ENCODE data around the gene DAB1. TPM values are rescaled to one million over a fixed set of nuclear protein-coding genes. Genes with fewer than 3 reads are reported as not detected.
A peak's percentile ranks its signal among the peaks of the same experiment; 100 is the strongest.

DAB1 gene
- total RNA-seq, 3 donors from 2014 or later, result 0.61 to 2.0 (median 0.92) TPM

DNA sequence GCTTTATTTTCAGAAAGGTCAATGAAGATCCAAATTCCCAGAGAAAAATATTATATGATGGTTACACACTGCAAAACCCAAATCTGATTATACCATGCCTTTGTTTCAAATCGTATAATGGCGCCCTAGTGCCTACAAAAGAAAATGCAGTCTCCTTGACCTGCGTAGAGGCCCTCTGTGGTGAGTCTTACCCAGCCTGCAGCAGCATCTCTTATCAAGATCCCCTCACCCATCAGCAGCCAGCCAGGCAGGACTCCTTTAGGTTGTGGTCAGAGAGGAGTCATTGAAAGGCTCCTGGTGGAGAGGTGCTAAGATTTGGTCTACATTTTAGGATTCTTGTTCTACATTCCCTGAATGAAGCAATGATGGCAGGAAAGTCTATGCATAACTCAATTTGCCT, 23.7 kb upstream of the DAB1 start:
- no peak for ATAC-seq
- Histone ChIP-seq H3K9me3 (no peaks in the 10 kb centered on the region), H3K4me3 (no peak overlapping the region), H3K4me1 (ENCODE audit: low read depth) (no peaks in the 10 kb centered on the region), H3K36me3 (ENCODE audit: low read depth) (no peaks in the 10 kb centered on the region)
- intact Hi-C loops (cut with DNase I, micrococcal nuclease), result no loop called here
- no peak for DNase-seq
- TF ChIP-seq CTCF (IDR thresholded peaks at IDR 0.05), result no peak

- H3K36me3 ChIP-seq (ENCODE audit: low read depth), result no peaks in the 10 kb centered on the region
- no peak for TF ChIP-seq CTCF (IDR thresholded peaks at IDR 0.05)
- H3K9me3 ChIP-seq, result no peaks in the 10 kb centered on the region
- H3K4me3 ChIP-seq, result no peak overlapping the region
- H3K4me1 ChIP-seq (ENCODE audit: low read depth), result no peaks in the 10 kb centered on the region
- ATAC-seq (no peak), DNase-seq (no peak)
- intact Hi-C loops (cut with DNase I, micrococcal nuclease), result no loop called here
These were observed 19.1 kb upstream of the DAB1 start for GRCh38 chr1:57443004-57443403.

DNA sequence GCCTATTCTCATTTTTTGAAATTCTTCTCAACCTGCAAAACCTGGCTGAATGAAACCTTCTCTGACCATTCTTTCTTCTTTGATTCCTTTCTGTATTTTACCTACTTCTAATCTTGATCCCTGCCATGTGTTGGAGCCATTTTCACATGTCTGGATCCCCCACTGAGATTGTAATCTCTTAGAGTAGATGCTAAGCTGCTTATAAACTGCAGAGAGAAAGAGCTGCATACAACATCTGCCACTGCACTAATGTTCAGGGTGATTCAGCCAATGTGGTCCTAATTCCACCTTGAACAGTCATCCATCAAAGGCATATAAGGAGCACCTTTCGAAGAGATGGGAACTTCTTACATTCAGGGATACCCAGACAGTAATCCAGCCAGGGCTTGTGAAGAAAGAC, 16.2 kb upstream of the DAB1 start:
- no peak overlapping the region for H3K4me3 ChIP-seq
- H3K9me3 ChIP-seq, result no peaks in the 10 kb centered on the region
- ATAC-seq (no peak), DNase-seq (no peak)
- TF ChIP-seq CTCF (IDR thresholded peaks at IDR 0.05), result no peak
- H3K36me3 ChIP-seq (ENCODE audit: low read depth), result no peaks in the 10 kb centered on the region
- no peaks in the 10 kb centered on the region for H3K4me1 ChIP-seq (ENCODE audit: low read depth)
- intact Hi-C loops (cut with DNase I, micrococcal nuclease), result no loop called here

- DNase-seq (no peak), ATAC-seq (no peak)
- intact Hi-C loops (cut with DNase I, micrococcal nuclease), result no loop called here
- TF ChIP-seq CTCF (IDR thresholded peaks at IDR 0.05), result no peak
- H3K36me3 ChIP-seq (ENCODE audit: low read depth), result no peaks in the 10 kb centered on the region
- H3K9me3 ChIP-seq, result no peaks in the 10 kb centered on the region
- H3K4me3 ChIP-seq, result no peak overlapping the region
- no peaks in the 10 kb centered on the region for H3K4me1 ChIP-seq (ENCODE audit: low read depth)
These were observed 7.5 kb upstream of the DAB1 start for GRCh38 chr1:57431400-57431799.

DNA sequence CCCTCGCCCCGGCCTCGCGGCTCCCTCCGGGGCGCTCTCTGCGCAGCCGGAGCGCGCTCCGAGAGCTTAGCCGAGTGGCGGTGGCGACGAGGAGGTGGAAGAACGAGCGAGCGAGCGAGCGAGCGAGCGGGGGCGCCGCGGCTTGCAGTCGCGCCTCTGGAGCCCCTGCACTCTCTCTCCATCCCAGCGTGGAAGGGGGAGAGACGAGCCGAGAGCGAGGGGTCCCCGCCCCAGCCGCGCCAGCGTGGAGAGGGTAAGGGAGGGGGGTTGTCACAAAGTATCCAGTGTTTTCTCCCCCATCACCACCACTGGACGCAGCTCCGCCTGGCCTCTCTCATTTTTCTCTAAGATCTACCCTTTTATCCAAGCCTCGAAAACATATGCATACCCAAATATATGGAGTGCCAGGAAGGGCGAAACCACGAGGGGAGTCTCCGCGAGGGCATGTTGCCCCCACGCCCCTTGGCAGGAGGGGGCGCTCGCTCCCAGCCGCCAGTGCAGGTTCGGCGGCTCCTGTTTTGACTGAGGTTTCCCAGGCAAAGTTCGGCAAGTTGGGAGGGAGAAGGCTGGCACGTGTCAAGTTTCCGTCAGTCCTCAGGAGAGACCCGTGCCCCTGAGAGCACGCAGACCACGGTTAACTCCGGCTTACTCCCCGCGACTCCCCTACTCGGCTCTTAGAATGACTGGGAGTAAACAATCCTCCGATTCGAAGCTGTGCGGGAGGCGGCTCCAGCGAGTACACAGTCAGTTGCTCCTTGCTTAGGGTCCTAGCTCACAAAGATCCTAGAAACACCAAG, 569 bp upstream of the DAB1 start:
- ATAC-seq, result no peak
- H3K4me1 ChIP-seq (ENCODE audit: low read depth), result peaks cover 2% of the 10 kb centered on the region
- DNase-seq, result peak in 2 of 3 donors; percentile 10 to 30
- no peak overlapping the region for H3K4me3 ChIP-seq
- TF ChIP-seq CTCF (IDR thresholded peaks at IDR 0.05), result no peak
- no peaks in the 10 kb centered on the region for H3K9me3 ChIP-seq
- H3K36me3 ChIP-seq (ENCODE audit: low read depth), result no peaks in the 10 kb centered on the region
- intact Hi-C loops (cut with DNase I, micrococcal nuclease), result no loop called here
